CD4-positive, alpha-beta T cell treated with Interleukin-2 at 100 ng/mL for 4 hours (primary cell): ENCODE results near the gene SLC24A4.

ENCODE experiments used
- DNase-seq: peaks from one replicate; pipeline ENCODE4 v3.0.0-alpha.2; 2020; ENCODE audit warnings: low spot score

The SLC24A4 gene

GRCh38 chr14:92316176-92316575 is 6.8 kb upstream of the SLC24A4 start:
- DNase-seq = no peak

GRCh38 chr14:92316937-92317336 is 6.0 kb upstream of the SLC24A4 start:
- no peak for DNase-seq

- no peak for DNase-seq
Measured at GRCh38 chr14:92317511-92317910, 5.5 kb upstream of the SLC24A4 start.

GRCh38 chr14:92321701-92322100 is 1.3 kb upstream of the SLC24A4 start:
- no peak for DNase-seq

- no peak for DNase-seq
Measured at GRCh38 chr14:92322516-92322915, 449 bp upstream of the SLC24A4 start.

GRCh38 chr14:92323916-92324818 is 1.2 kb downstream of the SLC24A4 start:
- no peak for DNase-seq

GRCh38 chr14:92325835-92326234 is 2.9 kb downstream of the SLC24A4 start:
- DNase-seq = no peak

GRCh38 chr14:92328664-92329255 is 5.8 kb downstream of the SLC24A4 start:
- DNase-seq = no peak

GRCh38 chr14:92334050-92334449 is 11.1 kb downstream of the SLC24A4 start:
- no peak for DNase-seq

- DNase-seq = no peak
Measured at GRCh38 chr14:92336363-92336762, 13.4 kb downstream of the SLC24A4 start.

GRCh38 chr14:92339426-92339825 is 16.5 kb downstream of the SLC24A4 start:
- no peak for DNase-seq

GRCh38 chr14:92340071-92340470 is 17.1 kb downstream of the SLC24A4 start:
- DNase-seq = no peak

- no peak for DNase-seq
Measured at GRCh38 chr14:92340931-92341330, 18.0 kb downstream of the SLC24A4 start.

- DNase-seq = no peak
Measured at GRCh38 chr14:92341791-92342190, 18.8 kb downstream of the SLC24A4 start.

- DNase-seq = no peak
Measured at GRCh38 chr14:92348154-92348553, 25.2 kb downstream of the SLC24A4 start.

- no peak for DNase-seq
Measured at GRCh38 chr14:92351750-92352149, 28.8 kb downstream of the SLC24A4 start.

- DNase-seq = peak; percentile 3
Measured at GRCh38 chr14:92352158-92352985, 29.4 kb downstream of the SLC24A4 start.

- DNase-seq = no peak
Measured at GRCh38 chr14:92353447-92353846, 30.5 kb downstream of the SLC24A4 start.

GRCh38 chr14:92356677-92357076 is 33.7 kb downstream of the SLC24A4 start:
- DNase-seq = no peak

GRCh38 chr14:92360651-92361370 is 37.8 kb downstream of the SLC24A4 start:
- DNase-seq = no peak

- DNase-seq = no peak
Measured at GRCh38 chr14:92362781-92363235, 39.8 kb downstream of the SLC24A4 start.

GRCh38 chr14:92366237-92366636 is 43.3 kb downstream of the SLC24A4 start:
- DNase-seq = no peak
